Stimulated activated naive B cell treated with anti-CD40 and anti-IgM and Interleukin-4, amounts not matched to agents 10 μg/mL and 1 μg/mL and 100 μg/mL, for 72 hours (primary cell): ENCODE measurements around the gene CKMT2.

ENCODE experiments used
- ATAC-seq, 2 donors: fragments of 150-1000 bp; cut with Tn5 transposase; replicated peaks; 2 replicates each; pipeline ENCODE4 v1.10.0; 2021; ENCODE audit warnings: moderate library complexity in 1 of 2
- DNase-seq: peaks from one replicate; pipeline ENCODE4 v3.0.0; 2021
- H3K27ac Mint-ChIP-seq: one replicate; pipeline ENCODE4 v1.8.0; 2022; ENCODE audit warnings: mild to moderate bottlenecking, mixed read lengths
- H3K27me3 Mint-ChIP-seq, 2 donors: one replicate each; pipeline ENCODE4 v1.8.0; 2022; ENCODE audit warnings: mixed read lengths in 2 of 2
- H3K36me3 Mint-ChIP-seq, 2 donors: one replicate each; pipeline ENCODE4 v1.8.0; 2022; ENCODE audit warnings: mixed read lengths in 2 of 2, mild to moderate bottlenecking in 1 of 2
- H3K4me1 Mint-ChIP-seq, 2 donors: one replicate each; pipeline ENCODE4 v1.8.0; 2022; ENCODE audit warnings: mixed read lengths in 2 of 2, mild to moderate bottlenecking in 1 of 2
- H3K4me3 Mint-ChIP-seq, 2 donors: one replicate each; pipeline ENCODE4 v1.8.0; 2022; ENCODE audit warnings: mild to moderate bottlenecking in 2 of 2, mixed read lengths in 2 of 2, moderate library complexity in 1 of 2
- H3K9me3 Mint-ChIP-seq, 2 donors: one replicate each; pipeline ENCODE4 v1.8.0; 2022; ENCODE audit warnings: mixed read lengths in 2 of 2, mild to moderate bottlenecking in 1 of 2

The CKMT2 gene

GRCh38 chr5:81233080-81233634, at the start of gene CKMT2:
CKMT2 (plus strand) TSS chr5:81233322; CDS start chr5:81251133, 17,811 bp downstream.
- peaks cover 0 to 8% of the 10 kb centered on the region in 2 donors for H3K27me3 Mint-ChIP-seq
- H3K4me1 Mint-ChIP-seq: peaks cover 5 to 10% of the 10 kb centered on the region in 2 donors
- peaks cover 0 to 12% of the 10 kb centered on the region in 2 donors for H3K36me3 Mint-ChIP-seq
- peak within 1 kb of the TSS; percentile 25 for H3K27ac Mint-ChIP-seq
- H3K9me3 Mint-ChIP-seq: peaks cover 0 to 3% of the 10 kb centered on the region in 2 donors
- ATAC-seq: peak; percentile 41 to 52
- peak within 1 kb of the TSS; percentile 27 to 33 for H3K4me3 Mint-ChIP-seq
- DNase-seq: no peak

GRCh38 chr5:81183811-81184748, 49.0 kb upstream of the CKMT2 start:
- peaks cover 20 to 21% of the 10 kb centered on the region in 2 donors for H3K4me1 Mint-ChIP-seq
- no peaks in the 10 kb centered on the region for H3K9me3 Mint-ChIP-seq
- DNase-seq: no peak
- ATAC-seq: no peak
- no peaks in the 10 kb centered on the region for H3K27me3 Mint-ChIP-seq
- no peaks in the 10 kb centered on the region for H3K36me3 Mint-ChIP-seq
- H3K27ac Mint-ChIP-seq: no peak overlapping the region
- H3K4me3 Mint-ChIP-seq: no peak overlapping the region

DNA sequence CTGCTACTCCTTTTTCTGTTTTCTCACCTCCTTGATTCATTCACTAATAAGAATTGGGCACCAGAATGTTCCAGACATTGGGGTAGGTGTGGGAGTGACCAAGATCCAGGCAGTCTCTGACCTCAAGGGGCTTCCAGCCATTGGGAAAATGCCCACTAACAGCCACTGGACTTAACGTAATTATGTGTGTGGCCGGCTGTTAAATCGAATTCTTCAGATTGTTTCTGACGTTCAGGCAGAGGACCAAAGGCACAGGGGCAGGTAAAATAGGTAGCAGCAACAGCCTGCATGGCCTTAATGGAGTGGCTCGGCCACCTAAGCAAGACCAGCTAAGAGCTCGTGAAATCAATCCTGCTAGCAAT, 48.4 kb upstream of the CKMT2 start:
- no peak overlapping the region for H3K27ac Mint-ChIP-seq
- H3K9me3 Mint-ChIP-seq: no peaks in the 10 kb centered on the region
- H3K36me3 Mint-ChIP-seq: no peaks in the 10 kb centered on the region
- H3K4me3 Mint-ChIP-seq: no peak overlapping the region
- H3K4me1 Mint-ChIP-seq: peaks cover 20 to 21% of the 10 kb centered on the region in 2 donors
- ATAC-seq (no peak), DNase-seq (no peak)
- no peaks in the 10 kb centered on the region for H3K27me3 Mint-ChIP-seq

DNA sequence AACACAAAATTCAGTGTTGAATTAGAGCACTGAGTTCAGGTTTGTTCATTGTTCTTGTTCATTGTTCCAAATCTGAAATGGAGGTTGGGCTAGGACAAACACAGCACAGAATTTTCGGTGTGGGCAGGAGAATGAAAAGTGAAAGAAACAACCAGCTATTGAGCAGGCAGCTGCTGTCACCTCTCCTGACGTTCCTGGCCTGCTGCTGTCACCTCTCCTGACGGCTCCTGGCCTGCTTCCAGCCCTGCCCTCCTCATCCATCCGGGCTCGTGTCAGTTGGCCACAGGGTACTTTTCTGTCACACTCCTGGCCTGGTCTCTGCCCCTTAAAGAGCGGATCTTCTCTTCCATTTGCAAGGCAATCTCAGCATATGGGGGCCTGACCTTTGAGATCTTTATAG, 45.2 kb upstream of the CKMT2 start:
- no peak for ATAC-seq
- H3K4me1 Mint-ChIP-seq: peaks cover 4 to 7% of the 10 kb centered on the region in 2 donors
- no peaks in the 10 kb centered on the region for H3K9me3 Mint-ChIP-seq
- H3K27ac Mint-ChIP-seq: no peak overlapping the region
- peaks cover 0 to 5% of the 10 kb centered on the region in 2 donors for H3K27me3 Mint-ChIP-seq
- DNase-seq: no peak
- H3K4me3 Mint-ChIP-seq: no peak overlapping the region
- H3K36me3 Mint-ChIP-seq: no peaks in the 10 kb centered on the region

- no peaks in the 10 kb centered on the region for H3K36me3 Mint-ChIP-seq
- H3K27me3 Mint-ChIP-seq: peaks cover 0 to 5% of the 10 kb centered on the region in 2 donors
- peaks cover 0 to 3% of the 10 kb centered on the region in 2 donors for H3K4me1 Mint-ChIP-seq
- DNase-seq (no peak), ATAC-seq (no peak)
- H3K4me3 Mint-ChIP-seq: no peak overlapping the region
- H3K9me3 Mint-ChIP-seq: no peaks in the 10 kb centered on the region
- H3K27ac Mint-ChIP-seq: no peak overlapping the region
These were observed 44.2 kb upstream of the CKMT2 start for GRCh38 chr5:81188962-81189361.

GRCh38 chr5:81189875-81190498, 43.1 kb upstream of the CKMT2 start:
- Mint-ChIP-seq H3K36me3 (no peaks in the 10 kb centered on the region), H3K9me3 (no peaks in the 10 kb centered on the region), H3K4me3 (no peak overlapping the region), H3K4me1 (peaks cover 4 to 5% of the 10 kb centered on the region in 2 donors), H3K27ac (no peak overlapping the region), H3K27me3 (peaks cover 6 to 11% of the 10 kb centered on the region in 2 donors)
- DNase-seq (no peak), ATAC-seq (no peak)

DNA sequence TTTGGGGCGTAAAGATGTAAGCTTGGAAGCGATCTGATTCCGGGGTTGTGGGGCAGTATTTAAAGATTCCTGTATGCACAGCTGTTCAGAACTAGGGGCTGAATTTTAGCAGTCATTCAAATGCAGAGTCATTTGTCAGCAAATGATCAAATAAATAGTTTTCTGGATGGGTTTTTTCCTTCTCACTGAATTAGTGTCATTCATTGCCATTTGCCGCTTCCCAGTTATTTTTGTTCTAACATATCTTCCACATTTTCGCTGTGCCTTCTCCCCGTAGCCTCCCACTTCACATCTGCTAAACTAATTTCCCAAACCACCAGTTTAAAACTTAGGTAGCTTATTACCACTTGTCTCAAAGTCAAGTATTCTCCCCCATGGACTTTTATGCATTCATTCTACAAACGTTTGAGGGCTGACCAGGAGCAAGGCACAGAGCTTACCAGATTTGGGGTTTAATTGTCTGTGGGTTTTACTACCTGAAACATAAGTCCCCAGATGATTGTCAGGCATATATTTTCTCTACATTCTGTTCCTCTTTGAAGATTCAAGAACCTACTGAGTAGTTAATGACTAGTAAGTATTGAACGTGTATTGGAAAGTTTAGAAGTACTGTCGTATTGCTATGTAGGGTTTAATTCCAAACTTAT, 41.3 kb upstream of the CKMT2 start:
- no peak overlapping the region for H3K27ac Mint-ChIP-seq
- no peaks in the 10 kb centered on the region for H3K9me3 Mint-ChIP-seq
- no peak for ATAC-seq
- no peak overlapping the region for H3K4me3 Mint-ChIP-seq
- no peak for DNase-seq
- peaks cover 6 to 7% of the 10 kb centered on the region in 2 donors for H3K4me1 Mint-ChIP-seq
- no peaks in the 10 kb centered on the region for H3K36me3 Mint-ChIP-seq
- H3K27me3 Mint-ChIP-seq: peaks cover 10 to 17% of the 10 kb centered on the region in 2 donors

- Mint-ChIP-seq H3K9me3 (no peaks in the 10 kb centered on the region), H3K27me3 (peaks cover 10 to 18% of the 10 kb centered on the region in 2 donors), H3K36me3 (no peaks in the 10 kb centered on the region), H3K4me3 (no peak overlapping the region), H3K27ac (no peak overlapping the region), H3K4me1 (peaks cover 6 to 7% of the 10 kb centered on the region in 2 donors)
- ATAC-seq (no peak), DNase-seq (no peak)
These were observed 40.8 kb upstream of the CKMT2 start for GRCh38 chr5:81192373-81192750.

GRCh38 chr5:81194633-81195334, 38.3 kb upstream of the CKMT2 start:
- peak overlapping the region; percentile 22 to 44 for H3K4me3 Mint-ChIP-seq

DNA sequence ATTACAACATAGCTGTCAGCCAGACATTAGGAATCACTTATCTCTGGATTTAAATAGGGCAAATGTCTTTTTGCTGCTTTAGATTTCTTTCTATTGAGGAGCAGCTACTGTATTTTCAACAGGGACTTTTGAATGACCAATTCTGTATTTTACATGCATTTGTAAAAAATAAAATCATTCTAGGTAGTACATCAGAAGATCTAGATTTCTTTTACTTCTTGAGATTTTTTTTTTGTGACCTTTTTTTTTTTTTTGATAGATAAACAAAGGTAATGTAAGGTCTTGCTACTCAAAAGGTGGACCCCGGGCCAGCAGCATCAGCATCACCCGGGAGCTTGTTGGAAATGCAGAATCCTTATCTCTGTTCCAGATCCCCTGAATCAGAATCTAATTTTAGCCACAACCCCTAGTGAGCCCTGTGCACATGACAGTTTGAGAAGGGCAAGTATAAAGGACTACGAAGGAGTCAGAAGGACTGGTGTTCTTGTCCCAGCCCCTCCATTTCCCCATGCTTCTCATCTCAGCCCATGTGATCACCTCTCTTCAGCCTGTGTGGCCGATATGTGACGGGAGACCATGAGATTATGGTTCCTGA, 37.7 kb upstream of the CKMT2 start:
- ATAC-seq (no peak), DNase-seq (no peak)
- peaks cover 3 to 6% of the 10 kb centered on the region in 2 donors for H3K4me1 Mint-ChIP-seq
- H3K27ac Mint-ChIP-seq: no peak overlapping the region
- H3K4me3 Mint-ChIP-seq: no peak overlapping the region
- peaks cover 10 to 13% of the 10 kb centered on the region in 2 donors for H3K27me3 Mint-ChIP-seq
- H3K36me3 Mint-ChIP-seq: no peaks in the 10 kb centered on the region
- no peaks in the 10 kb centered on the region for H3K9me3 Mint-ChIP-seq

More at GRCh38 chr5:81194633-81195334, 38.3 kb upstream of the CKMT2 start:
- ATAC-seq: peak; percentile 97 to 98
- Mint-ChIP-seq H3K4me1 (peaks cover 3 to 6% of the 10 kb centered on the region in 2 donors), H3K27me3 (peaks cover 10 to 18% of the 10 kb centered on the region in 2 donors), H3K9me3 (no peaks in the 10 kb centered on the region), H3K36me3 (no peaks in the 10 kb centered on the region), H3K27ac (no peak overlapping the region)
- peak; percentile 69 for DNase-seq

DNA sequence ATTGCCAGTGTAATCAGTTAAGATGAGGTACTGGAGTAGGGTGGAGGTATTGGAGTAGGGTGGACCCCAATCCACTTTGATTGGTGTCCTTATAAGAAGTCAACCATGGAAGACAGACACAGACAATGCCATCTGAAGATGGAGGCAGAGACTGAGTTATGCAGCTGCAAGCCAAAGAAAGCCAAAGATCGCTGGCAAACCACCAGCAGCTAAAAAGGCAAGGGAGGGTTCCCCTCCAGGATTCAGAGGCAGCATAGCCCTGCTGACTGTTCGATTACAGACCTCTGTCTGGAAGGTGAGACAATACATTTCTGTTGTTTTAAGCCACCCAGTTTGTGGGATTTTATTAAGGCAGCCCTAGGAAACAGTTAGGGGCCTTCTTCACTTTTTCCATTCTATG, 30.5 kb upstream of the CKMT2 start:
- Mint-ChIP-seq H3K4me1 (no peaks in the 10 kb centered on the region), H3K27ac (no peak overlapping the region), H3K36me3 (no peaks in the 10 kb centered on the region), H3K27me3 (no peaks in the 10 kb centered on the region), H3K9me3 (no peaks in the 10 kb centered on the region), H3K4me3 (no peak overlapping the region)
- ATAC-seq (no peak), DNase-seq (no peak)

- ATAC-seq: peak in 1 of 2 donors; percentile 56
- no peak overlapping the region for H3K4me3 Mint-ChIP-seq
- H3K36me3 Mint-ChIP-seq: no peaks in the 10 kb centered on the region
These were observed 29.4 kb upstream of the CKMT2 start for GRCh38 chr5:81203729-81204128.

DNA sequence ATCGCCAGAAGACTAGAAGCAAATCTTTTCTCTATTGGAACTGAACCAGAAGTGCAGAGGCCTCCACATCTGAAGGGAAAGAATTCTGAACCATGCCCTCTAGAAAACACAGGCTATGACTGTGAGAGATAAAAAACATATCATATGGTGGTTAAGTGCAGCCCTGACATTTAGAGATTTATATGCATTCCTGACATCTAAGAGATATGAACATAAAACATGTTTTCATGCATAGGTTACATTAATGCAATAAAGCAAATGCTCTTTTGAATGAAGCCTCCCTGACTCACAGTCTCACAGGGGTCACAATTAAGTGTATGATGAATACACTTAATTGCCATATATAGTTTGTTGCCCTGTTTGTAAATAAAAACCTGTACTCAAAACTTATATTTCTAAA, 28.9 kb upstream of the CKMT2 start:
- Mint-ChIP-seq H3K27ac (no peak overlapping the region), H3K4me3 (no peak overlapping the region), H3K36me3 (no peaks in the 10 kb centered on the region), H3K27me3 (no peaks in the 10 kb centered on the region), H3K9me3 (no peaks in the 10 kb centered on the region), H3K4me1 (no peaks in the 10 kb centered on the region)
- ATAC-seq (no peak), DNase-seq (no peak)

More at GRCh38 chr5:81203729-81204128, 29.4 kb upstream of the CKMT2 start:
- Mint-ChIP-seq H3K27me3 (no peaks in the 10 kb centered on the region), H3K9me3 (no peaks in the 10 kb centered on the region), H3K4me1 (no peaks in the 10 kb centered on the region), H3K27ac (no peak overlapping the region)
- DNase-seq: no peak
